GM19455 (cell line): Measurements from ENCODE around the gene POU6F1.
"Not testable (repeated sequence)": the region's sequence is repeated elsewhere in the genome, so short reads cannot be mapped to it uniquely, and the experiment has no call there.

Experiments
- ATAC-seq: cut with Tn5 transposase; IDR thresholded peaks from one replicate; pipeline ENCODE4 v1.9.1; 2021; ENCODE audit not compliant: unreplicated experiment

The POU6F1 gene

GRCh38 chr12:51217968-51218606, at the start of gene POU6F1:
POU6F1 (minus strand) TSS chr12:51218062; CDS start chr12:51206836, 11,226 bp downstream.
- peak; percentile 77 for ATAC-seq

- ATAC-seq = no peak
These were observed 47.2 kb upstream of the POU6F1 start for GRCh38 chr12:51265024-51265423.

GRCh38 chr12:51264297-51264696, 46.4 kb upstream of the POU6F1 start:
- ATAC-seq = no peak

GRCh38 chr12:51263341-51263740, 45.5 kb upstream of the POU6F1 start:
- no peak for ATAC-seq

- ATAC-seq = no peak
These were observed 44.9 kb upstream of the POU6F1 start for GRCh38 chr12:51262758-51263177.

GRCh38 chr12:51259600-51259999, 41.7 kb upstream of the POU6F1 start:
- not testable (repeated sequence) for ATAC-seq

- no peak for ATAC-seq
These were observed 36.7 kb upstream of the POU6F1 start for GRCh38 chr12:51254536-51254935.

- ATAC-seq = no peak
These were observed 35.4 kb upstream of the POU6F1 start for GRCh38 chr12:51253276-51253675.

GRCh38 chr12:51247523-51248206, 29.8 kb upstream of the POU6F1 start:
- ATAC-seq = no peak

GRCh38 chr12:51246254-51246853, 28.5 kb upstream of the POU6F1 start:
- no peak for ATAC-seq

GRCh38 chr12:51245476-51246253, 27.8 kb upstream of the POU6F1 start:
- ATAC-seq = no peak

- ATAC-seq = no peak
These were observed 26.4 kb upstream of the POU6F1 start for GRCh38 chr12:51244269-51244668.

- ATAC-seq = no peak
These were observed 25.0 kb upstream of the POU6F1 start for GRCh38 chr12:51242876-51243275.

GRCh38 chr12:51242120-51242519, 24.3 kb upstream of the POU6F1 start:
- no peak for ATAC-seq

- no peak for ATAC-seq
These were observed 23.1 kb upstream of the POU6F1 start for GRCh38 chr12:51240971-51241370.

- peak; percentile 91 for ATAC-seq
These were observed 20.9 kb upstream of the POU6F1 start, which contains the start of gene DAZAP2 for GRCh38 chr12:51238510-51239334. DAZAP2 (plus strand) TSS chr12:51238826; CDS start chr12:51238908, 82 bp downstream.

GRCh38 chr12:51238037-51238509, 20.2 kb upstream of the POU6F1 start:
- peak; percentile 9 for ATAC-seq

- ATAC-seq = no peak
These were observed 16.7 kb upstream of the POU6F1 start for GRCh38 chr12:51234530-51234929.

- no peak for ATAC-seq
These were observed 14.8 kb upstream of the POU6F1 start for GRCh38 chr12:51232642-51233041.

- no peak for ATAC-seq
These were observed 11.4 kb upstream of the POU6F1 start for GRCh38 chr12:51229116-51229809.
